ENCODE measurements around the gene HSPB6. TPM values are rescaled to one million over a fixed set of nuclear protein-coding genes. Genes with fewer than 3 reads are reported as not detected.

HSPB6 gene
- total and polyA plus RNA-seq, 2 of the 8 experiments (the other 6 are each of a cell fraction or from before 2014, with no cell fraction given): 0.91 TPM; not detected in 1

GRCh38 chr19:35727956-35728706 is 28.7 kb downstream of the HSPB6 start:
- Histone ChIP-seq H3K36me3 (ENCODE audit: control insufficient read depth in 2 of 4, insufficient read depth in 4 of 4, low read length in 3 of 4) (peaks cover 40 to 80% (median 76%) of the 10 kb centered on the region in 4 experiments), H2AFZ (ENCODE audit: low read length) (no peak overlapping the region), H3K18ac (ENCODE audit: extremely low read depth, low read length) (no peak overlapping the region), H2BK12ac (ENCODE audit: low read depth, low read length) (no peak overlapping the region), H4K8ac (ENCODE audit: extremely low read depth, insufficient read depth, low read length) (no peak overlapping the region), H4K91ac (replicated peaks; ENCODE audit: insufficient read length, low read length) (no peak overlapping the region), H3K14ac (ENCODE audit: insufficient read length) (no peak overlapping the region), H3K4me3 (ENCODE audit: extremely low read depth in 1 of 4, insufficient read depth in 2 of 4, low read depth in 3 of 4, low read length in 4 of 4) (no peak overlapping the region), H2AK5ac (ENCODE audit: low read depth, low read length) (no peak overlapping the region), H2BK120ac (replicated peaks; ENCODE audit: low read depth, low read length) (no peak overlapping the region), H3K9me3 (ENCODE audit: insufficient read depth in 2 of 2, low read depth in 1 of 2, low read length in 1 of 2) (no peaks in the 10 kb centered on the region), H3K23ac (ENCODE audit: insufficient read length) (no peak overlapping the region), H2BK5ac (ENCODE audit: low read depth, low read length) (no peak overlapping the region), H3K27me3 (replicated peaks in 1 of 4; ENCODE audit: control insufficient read depth in 3 of 4, extremely low read depth in 1 of 4, insufficient read depth in 3 of 4, low read length in 3 of 4) (no peaks in the 10 kb centered on the region), H2BK15ac (ENCODE audit: low read length) (no peak overlapping the region), H3K9ac (replicated peaks in 1 of 4; ENCODE audit: extremely low read depth in 1 of 4, low read depth in 3 of 4, low read length in 3 of 4) (no peak overlapping the region), H3K4ac (replicated peaks; ENCODE audit: insufficient read length, low read depth, low read length) (no peak overlapping the region), H3K23me2 (ENCODE audit: low read depth, low read length) (no peaks in the 10 kb centered on the region), H3K27ac (ENCODE audit: low read depth, low read length) (no peak overlapping the region), H3K79me2 (ENCODE audit: control insufficient read depth in 1 of 2, insufficient read depth in 2 of 2, low read length in 2 of 2) (no peaks in the 10 kb centered on the region), H3K4me2 (ENCODE audit: insufficient read depth in 1 of 2, low read depth in 2 of 2, low read length in 2 of 2) (no peak overlapping the region), H2BK20ac (ENCODE audit: low read length) (no peak overlapping the region), H4K5ac (ENCODE audit: insufficient read length, low read depth, low read length) (no peak overlapping the region), H4K20me1 (replicated peaks in 1 of 2; ENCODE audit: control insufficient read depth in 1 of 2, insufficient read depth in 2 of 2, low read length in 2 of 2) (peaks cover 12 to 18% of the 10 kb centered on the region in 2 experiments), H3K56ac (replicated peaks; ENCODE audit: insufficient read length, low read depth, low read length) (no peak overlapping the region), H3K4me1 (replicated peaks in 1 of 4; ENCODE audit: control insufficient read depth in 3 of 4, insufficient read depth in 4 of 4, low read length in 3 of 4) (no peaks in the 10 kb centered on the region), H3K79me1 (ENCODE audit: low read depth, low read length) (no peaks in the 10 kb centered on the region)
- CTCF ChIA-PET (ENCODE audit: partially characterized antibody): interaction anchor here (1.1 to 11.8 kb wide), 2 partner anchors 10 to 14 kb away, joined by 3 to 80 read pairs; partner anchors contain the start of gene IGFLR1
- FAIRE-seq (no peak), DNase-seq (ENCODE audit: low read depth in 1 of 2, low spot score in 2 of 2) (no peak)
- no peak for TF ChIP-seq KDM4A (IDR thresholded peaks at IDR 0.05; ENCODE audit: low read depth, low read length, severe bottlenecking)
- no peak for TF ChIP-seq TCF12 (IDR thresholded peaks at IDR 0.05; ENCODE audit: low read depth, low read length)
- TF ChIP-seq TAF7 (optimal IDR thresholded peaks at IDR 0.05; ENCODE audit: borderline replicate concordance, low read depth, low read length): no peak
- TF ChIP-seq ATF2 (IDR thresholded peaks at IDR 0.05; ENCODE audit: low read length): no peak
- TF ChIP-seq POLR2A (IDR thresholded peaks at IDR 0.05; ENCODE audit: control extremely low read depth in 1 of 2, low read depth in 2 of 2, low read length in 2 of 2): no peak
- no peak for TF ChIP-seq CHD1 (IDR thresholded peaks at IDR 0.05; ENCODE audit: low read depth, low read length)
- no peak for TF ChIP-seq CHD2 (IDR thresholded peaks at IDR 0.05; ENCODE audit: low read length)
- no peak for TF ChIP-seq HDAC6 (IDR thresholded peaks at IDR 0.05; ENCODE audit: low read depth, low read length)
- TF ChIP-seq RNF2 (IDR thresholded peaks at IDR 0.05; ENCODE audit: borderline replicate concordance, low read depth, low read length, missing control alignments, poor library complexity, severe bottlenecking): no peak
- no peak for TF ChIP-seq ASH2L (IDR thresholded peaks at IDR 0.05; ENCODE audit: low read length)
- no peak for TF ChIP-seq CBX8 (IDR thresholded peaks at IDR 0.05; ENCODE audit: borderline replicate concordance, low read depth, low read length)
- POLR2A ChIA-PET (ENCODE audit: partially characterized antibody): interaction anchor here (1.3 to 6.1 kb wide), 5 partner anchors 8 to 18 kb away, joined by 3 to 39 read pairs (median 12); partner anchors contain the start of genes KMT2B, PSENEN and U2AF1L4
- 90% methylated on average over 16 of the region's 19 CpGs; no CpG with 5 or more reads in 1 of the 2 experiments for WGBS, 2 experiments (ENCODE audit: extremely low coverage in 1 of 2, insufficient coverage in 1 of 2, insufficient read length in 1 of 2, insufficient replicate concordance in 2 of 2, low coverage in 1 of 2, low lambda C conversion rate in 2 of 2, missing lambda C conversion rate in 1 of 2)

Measured in H1 (cell line).